Cardiac fibroblast (primary cell): Measurements from ENCODE around the gene FHL2.

ENCODE experiments used
- DNase-seq, 2 donors: peaks; one replicate each; pipeline versions ENCODE4 v3.0.0 to v3.0.0-alpha.2; 2010; ENCODE audit warnings: low read depth in 2 of 2
- H3K4me3 ChIP-seq, 2 donors: replicated peaks in 1 of 2; 1 replicate in 1 of 2; 2 replicates in 1 of 2; pipeline ENCODE4 v1.5.1; 2011; ENCODE audit warnings: low read depth in 2 of 2, low read length in 2 of 2, mild to moderate bottlenecking in 2 of 2, moderate library complexity in 1 of 2
- CTCF ChIP-seq: IDR thresholded peaks from one replicate; pipeline ENCODE4 v1.5.1; 2011; ENCODE audit warnings: low read depth, mild to moderate bottlenecking, low read length, inconsistent platforms

The FHL2 gene

DNA sequence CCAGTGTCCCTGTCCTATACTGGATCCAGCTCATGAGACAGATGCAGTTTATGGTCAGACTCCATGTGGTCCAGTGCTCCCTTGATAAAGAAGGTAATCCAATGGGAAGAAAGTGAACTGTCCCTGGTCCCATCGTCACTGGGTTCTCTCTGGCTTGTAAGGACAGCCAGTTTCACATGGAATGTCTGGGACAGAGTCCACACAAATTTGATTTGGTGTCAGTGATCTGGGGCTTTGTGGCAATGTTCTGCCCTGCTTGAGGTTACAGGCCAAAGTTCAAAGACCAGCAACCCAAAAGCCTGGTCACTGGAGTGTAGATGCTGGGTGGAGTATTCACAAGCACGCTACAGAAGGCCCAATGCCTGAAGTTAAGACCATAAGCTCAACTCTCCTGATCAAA is 22.2 kb upstream of the FHL2 start:
- H3K4me3 ChIP-seq, result no peak overlapping the region
- DNase-seq, result no peak
- TF ChIP-seq CTCF, result no peak

DNA sequence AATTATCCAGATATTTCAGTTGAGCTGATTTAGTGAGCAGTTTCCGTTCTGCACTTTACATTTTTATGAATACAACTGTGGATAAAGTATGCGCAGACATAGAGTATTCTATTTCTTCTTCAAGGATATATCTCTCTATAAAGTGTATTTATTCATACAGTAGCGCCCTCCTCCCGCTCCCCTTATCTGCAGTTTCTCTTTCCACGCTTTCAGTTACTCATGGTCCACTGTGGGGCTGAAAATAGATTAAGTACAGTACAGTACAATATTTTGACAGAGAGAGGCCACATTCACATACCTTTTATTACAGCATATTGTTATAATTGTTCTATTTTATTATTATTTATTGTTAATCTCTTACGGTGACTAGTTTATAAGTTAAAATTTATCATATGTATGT is 19.7 kb upstream of the FHL2 start:
- DNase-seq, result no peak
- no peak for TF ChIP-seq CTCF
- H3K4me3 ChIP-seq, result no peak overlapping the region

DNA sequence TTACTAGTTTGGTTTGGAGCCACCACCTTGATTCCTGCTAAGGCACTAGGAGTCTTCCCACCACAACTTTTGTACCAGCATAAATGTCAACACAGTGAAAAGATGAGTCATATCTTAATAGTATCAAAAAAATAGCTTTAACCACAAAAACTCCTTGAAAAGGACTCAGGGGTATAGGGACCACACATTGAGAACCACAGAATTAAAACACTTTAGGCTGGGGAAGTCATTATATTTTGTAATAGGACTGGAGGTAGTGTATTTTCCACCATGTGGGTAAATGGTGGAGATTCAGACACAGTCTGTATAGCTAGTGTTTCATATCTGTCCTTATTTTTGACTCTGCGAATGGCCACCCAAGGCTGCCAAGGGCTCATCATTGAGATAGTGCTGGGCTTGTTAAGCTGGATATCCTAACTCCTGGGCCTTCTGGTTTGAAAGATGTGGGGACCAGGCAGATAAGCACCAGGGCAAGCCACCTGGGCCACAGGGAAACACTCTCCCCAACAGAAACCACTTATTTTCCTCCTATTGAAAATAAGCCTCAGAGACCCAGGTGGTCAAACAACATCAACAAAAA is 19.1 kb upstream of the FHL2 start:
- no peak overlapping the region for H3K4me3 ChIP-seq
- peak; percentile 36 to 51 for DNase-seq
- no peak for TF ChIP-seq CTCF

GRCh38 chr2:105416156-105416555 is 17.3 kb upstream of the FHL2 start:
- DNase-seq, result no peak
- H3K4me3 ChIP-seq, result no peak overlapping the region
- TF ChIP-seq CTCF, result no peak

- no peak for DNase-seq
- TF ChIP-seq CTCF, result no peak
- H3K4me3 ChIP-seq, result no peak overlapping the region
Observed at GRCh38 chr2:105415007-105415406, 16.2 kb upstream of the FHL2 start.

- no peak overlapping the region for H3K4me3 ChIP-seq
- no peak for DNase-seq
- TF ChIP-seq CTCF, result no peak
Observed at GRCh38 chr2:105413206-105413605, 14.4 kb upstream of the FHL2 start.

DNA sequence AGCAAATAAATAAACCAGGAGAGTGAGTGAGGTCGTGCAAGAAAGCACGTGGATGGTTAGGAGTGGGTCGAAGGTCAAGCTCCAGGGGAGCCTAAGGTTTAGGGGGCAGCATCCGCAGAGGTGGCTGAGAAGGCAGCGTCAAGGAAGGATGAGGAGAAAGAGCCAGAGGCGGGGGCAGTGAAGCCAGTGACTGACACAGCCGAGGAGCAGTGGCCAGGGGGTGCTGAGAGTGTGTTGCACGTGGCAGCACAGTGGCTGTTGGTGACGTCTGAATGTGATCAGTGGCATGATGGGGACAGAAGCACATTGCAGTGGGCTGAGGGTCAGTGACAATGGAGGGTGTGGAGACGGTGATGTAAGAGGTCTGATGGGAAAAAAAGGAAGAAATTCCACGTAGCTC is 13.7 kb upstream of the FHL2 start:
- H3K4me3 ChIP-seq, result no peak overlapping the region
- no peak for DNase-seq
- no peak for TF ChIP-seq CTCF
